HL-60 (cell line): ENCODE data around the gene GLDN.

Source experiments
- DNase-seq, 2 experiments: peaks; one replicate each; pipeline ENCODE4 v3.0.0-alpha.2; 2010 to 2020; ENCODE audit warnings: low read depth in 1 of 2, low spot score in 1 of 2
- H3K27ac ChIP-seq: fragments of 250-450 bp; sonication (Bioruptor Pico); replicated peaks from 2 replicates; pipeline ENCODE4 v1.5.1; 2020; ENCODE audit warnings: mild to moderate bottlenecking, moderate library complexity
- H3K27me3 ChIP-seq: fragments of 250-450 bp; sonication (Bioruptor Pico); 2 replicates; pipeline ENCODE4 v1.5.1; 2021; ENCODE audit warnings: mild to moderate bottlenecking, moderate library complexity; ENCODE audit not compliant: insufficient read depth, poor library complexity, severe bottlenecking
- H3K4me3 ChIP-seq: replicated peaks from 2 replicates; pipeline ENCODE4 v1.5.1; 2011; ENCODE audit warnings: mild to moderate bottlenecking, control low read depth, low read length; ENCODE audit not compliant: insufficient read depth
- GABPA ChIP-seq: IDR thresholded peaks from 2 replicates; pipeline ENCODE4 v1.6.1; 2012; ENCODE audit warnings: low read depth
- POLR2AphosphoS5 ChIP-seq: IDR thresholded peaks from 2 replicates; pipeline ENCODE4 v1.6.1; 2012; ENCODE audit warnings: low read depth
- SPI1 ChIP-seq: IDR thresholded peaks from 2 replicates; pipeline ENCODE4 v1.6.1; 2012; ENCODE audit warnings: low read depth, mild to moderate bottlenecking, borderline replicate concordance
- TF ChIP-seq, protein P1 (sequence below): IDR thresholded peaks from 2 replicates; pipeline ENCODE4 v1.6.1; 2012; ENCODE audit warnings: low read depth; ENCODE audit not compliant: insufficient replicate concordance
- TF ChIP-seq, protein P2 (sequence below): IDR thresholded peaks from one replicate; pipeline ENCODE4 v1.5.1; 2011; ENCODE audit warnings: low read length, control low read depth, inconsistent platforms; ENCODE audit not compliant: insufficient read depth

The GLDN gene

DNA sequence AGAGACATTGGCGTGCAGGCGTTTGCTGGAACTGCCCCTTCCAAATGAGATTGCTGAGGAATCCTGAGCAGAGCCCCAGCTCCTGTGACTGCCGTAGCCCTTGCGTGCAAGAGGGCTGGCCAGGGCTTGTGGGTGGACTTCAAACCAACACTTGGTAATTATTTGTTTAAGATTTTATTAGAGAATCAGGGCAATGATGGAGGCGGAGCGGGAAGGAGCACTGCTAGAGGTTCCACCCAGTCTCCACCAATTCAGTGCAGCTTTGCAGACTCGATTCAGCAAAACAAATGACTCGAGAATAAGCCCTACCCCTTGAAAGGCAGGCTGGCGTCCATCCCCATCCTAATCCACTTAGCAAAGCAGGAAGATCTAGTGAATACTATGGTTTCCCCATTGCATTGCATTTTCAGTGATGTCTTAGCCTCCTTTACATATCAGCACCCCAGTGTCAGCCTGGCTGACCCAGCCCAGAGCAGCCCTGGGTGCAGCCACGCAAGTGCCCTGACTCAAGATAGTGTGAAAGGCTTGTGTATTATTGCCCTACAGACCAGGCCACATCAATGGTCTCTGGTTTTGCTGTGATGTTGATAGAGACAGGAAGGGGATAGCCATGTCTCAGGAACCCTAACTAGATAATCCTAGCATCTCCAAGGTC is 26.0 kb downstream of the GLDN start:
- TF ChIP-seq POLR2AphosphoS5 (no peak), SPI1 (no peak), GABPA (no peak)
- TF ChIP-seq, protein P1, sequence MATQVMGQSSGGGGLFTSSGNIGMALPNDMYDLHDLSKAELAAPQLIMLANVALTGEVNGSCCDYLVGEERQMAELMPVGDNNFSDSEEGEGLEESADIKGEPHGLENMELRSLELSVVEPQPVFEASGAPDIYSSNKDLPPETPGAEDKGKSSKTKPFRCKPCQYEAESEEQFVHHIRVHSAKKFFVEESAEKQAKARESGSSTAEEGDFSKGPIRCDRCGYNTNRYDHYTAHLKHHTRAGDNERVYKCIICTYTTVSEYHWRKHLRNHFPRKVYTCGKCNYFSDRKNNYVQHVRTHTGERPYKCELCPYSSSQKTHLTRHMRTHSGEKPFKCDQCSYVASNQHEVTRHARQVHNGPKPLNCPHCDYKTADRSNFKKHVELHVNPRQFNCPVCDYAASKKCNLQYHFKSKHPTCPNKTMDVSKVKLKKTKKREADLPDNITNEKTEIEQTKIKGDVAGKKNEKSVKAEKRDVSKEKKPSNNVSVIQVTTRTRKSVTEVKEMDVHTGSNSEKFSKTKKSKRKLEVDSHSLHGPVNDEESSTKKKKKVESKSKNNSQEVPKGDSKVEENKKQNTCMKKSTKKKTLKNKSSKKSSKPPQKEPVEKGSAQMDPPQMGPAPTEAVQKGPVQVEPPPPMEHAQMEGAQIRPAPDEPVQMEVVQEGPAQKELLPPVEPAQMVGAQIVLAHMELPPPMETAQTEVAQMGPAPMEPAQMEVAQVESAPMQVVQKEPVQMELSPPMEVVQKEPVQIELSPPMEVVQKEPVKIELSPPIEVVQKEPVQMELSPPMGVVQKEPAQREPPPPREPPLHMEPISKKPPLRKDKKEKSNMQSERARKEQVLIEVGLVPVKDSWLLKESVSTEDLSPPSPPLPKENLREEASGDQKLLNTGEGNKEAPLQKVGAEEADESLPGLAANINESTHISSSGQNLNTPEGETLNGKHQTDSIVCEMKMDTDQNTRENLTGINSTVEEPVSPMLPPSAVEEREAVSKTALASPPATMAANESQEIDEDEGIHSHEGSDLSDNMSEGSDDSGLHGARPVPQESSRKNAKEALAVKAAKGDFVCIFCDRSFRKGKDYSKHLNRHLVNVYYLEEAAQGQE: no peak
- TF ChIP-seq, protein P2, sequence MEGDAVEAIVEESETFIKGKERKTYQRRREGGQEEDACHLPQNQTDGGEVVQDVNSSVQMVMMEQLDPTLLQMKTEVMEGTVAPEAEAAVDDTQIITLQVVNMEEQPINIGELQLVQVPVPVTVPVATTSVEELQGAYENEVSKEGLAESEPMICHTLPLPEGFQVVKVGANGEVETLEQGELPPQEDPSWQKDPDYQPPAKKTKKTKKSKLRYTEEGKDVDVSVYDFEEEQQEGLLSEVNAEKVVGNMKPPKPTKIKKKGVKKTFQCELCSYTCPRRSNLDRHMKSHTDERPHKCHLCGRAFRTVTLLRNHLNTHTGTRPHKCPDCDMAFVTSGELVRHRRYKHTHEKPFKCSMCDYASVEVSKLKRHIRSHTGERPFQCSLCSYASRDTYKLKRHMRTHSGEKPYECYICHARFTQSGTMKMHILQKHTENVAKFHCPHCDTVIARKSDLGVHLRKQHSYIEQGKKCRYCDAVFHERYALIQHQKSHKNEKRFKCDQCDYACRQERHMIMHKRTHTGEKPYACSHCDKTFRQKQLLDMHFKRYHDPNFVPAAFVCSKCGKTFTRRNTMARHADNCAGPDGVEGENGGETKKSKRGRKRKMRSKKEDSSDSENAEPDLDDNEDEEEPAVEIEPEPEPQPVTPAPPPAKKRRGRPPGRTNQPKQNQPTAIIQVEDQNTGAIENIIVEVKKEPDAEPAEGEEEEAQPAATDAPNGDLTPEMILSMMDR: no peak
- DNase-seq: no peak
- no peaks in the 10 kb centered on the region for H3K27me3 ChIP-seq

DNA sequence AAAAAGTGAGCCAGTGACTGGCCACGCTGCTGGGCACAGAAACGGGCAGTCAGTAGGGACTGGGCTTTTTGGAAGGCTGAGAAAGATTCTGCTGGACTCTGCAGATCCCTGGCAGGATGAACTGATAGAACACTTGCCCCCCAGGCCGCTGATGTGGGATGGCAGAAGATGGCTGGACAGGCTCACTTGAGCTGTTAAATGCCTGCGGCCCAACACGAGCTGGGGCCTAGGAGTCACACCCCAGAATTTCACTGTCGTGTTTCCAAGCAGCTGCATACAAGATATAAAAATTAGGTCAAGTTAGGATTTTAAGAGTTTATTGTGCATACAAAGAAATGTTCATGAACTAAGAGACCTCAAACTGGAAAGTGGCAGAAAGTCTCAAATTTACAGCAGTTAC is 26.9 kb downstream of the GLDN start:
- DNase-seq: no peak
- no peak overlapping the region for H3K27ac ChIP-seq
- H3K27me3 ChIP-seq: no peaks in the 10 kb centered on the region
- TF ChIP-seq POLR2AphosphoS5 (no peak), SPI1 (no peak), GABPA (no peak)
- H3K4me3 ChIP-seq: no peak overlapping the region

More for the DNA sequence above, 26.0 kb downstream of the GLDN start:
- Histone ChIP-seq H3K4me3 (no peak overlapping the region), H3K27ac (no peak overlapping the region)

DNA sequence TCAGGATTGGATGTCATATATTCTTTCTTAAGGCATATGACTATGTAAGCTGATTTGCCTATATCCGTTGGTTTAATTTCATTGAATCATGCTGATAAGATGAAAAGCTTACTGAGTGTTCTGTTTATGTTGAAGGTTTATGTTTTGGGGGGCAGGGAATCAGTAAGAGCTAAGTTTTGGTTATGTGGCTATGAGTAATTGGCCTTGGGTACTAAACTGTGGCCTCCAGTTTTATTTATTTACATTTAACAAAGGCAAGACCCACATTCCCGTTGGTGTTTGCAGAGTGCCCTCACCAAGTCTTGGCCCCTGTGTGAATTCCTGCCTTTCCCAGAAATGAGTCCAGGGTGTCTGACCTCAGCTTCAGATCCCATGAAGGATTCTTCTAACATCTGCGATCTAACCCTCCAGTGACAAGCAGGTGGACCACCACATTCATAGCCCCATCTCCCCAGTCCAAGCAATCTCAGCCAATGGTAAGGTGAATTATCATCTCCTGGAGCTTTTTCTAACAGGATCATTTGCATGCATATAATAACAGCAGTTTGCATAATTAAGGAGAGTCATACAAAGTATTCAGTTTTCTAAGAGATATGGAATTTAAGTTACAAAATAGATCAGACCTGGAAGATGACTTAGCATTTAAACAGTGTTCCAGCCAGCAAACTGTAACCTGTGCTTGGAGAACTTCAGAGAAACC is 27.4 kb downstream of the GLDN start:
- H3K27me3 ChIP-seq: no peaks in the 10 kb centered on the region
- TF ChIP-seq SPI1 (no peak), GABPA (no peak), POLR2AphosphoS5 (no peak)
- TF ChIP-seq, protein P2: no peak
- TF ChIP-seq, protein P1: no peak
- DNase-seq: no peak
- no peak overlapping the region for H3K4me3 ChIP-seq
- no peak overlapping the region for H3K27ac ChIP-seq

DNA sequence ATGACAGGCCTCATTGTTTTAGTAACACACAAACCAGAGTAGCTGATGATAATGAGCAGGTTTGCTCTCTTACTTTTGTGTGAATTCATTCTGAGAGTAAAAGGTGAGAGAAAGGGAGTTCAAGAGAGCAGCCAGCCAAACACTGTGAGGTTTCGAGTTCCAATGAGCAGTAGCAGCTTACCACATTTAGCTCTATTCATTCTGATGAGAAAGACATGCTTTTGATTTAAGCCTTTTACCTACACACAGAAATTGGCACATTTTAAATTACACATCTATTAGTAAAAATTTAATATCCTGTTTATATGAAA is 28.0 kb downstream of the GLDN start:
- DNase-seq: no peak
- no peak overlapping the region for H3K4me3 ChIP-seq
- TF ChIP-seq SPI1: no peak
- TF ChIP-seq, protein P1: no peak
- TF ChIP-seq POLR2AphosphoS5: no peak
- TF ChIP-seq, protein P2: no peak
- no peak for TF ChIP-seq GABPA
- no peaks in the 10 kb centered on the region for H3K27me3 ChIP-seq
- no peak overlapping the region for H3K27ac ChIP-seq
